Ascending aorta (tissue), 2 donors: Measurements from ENCODE around the gene USP47. TPM values are rescaled to one million over a fixed set of nuclear protein-coding genes. Genes with fewer than 3 reads are reported as not detected.
A peak's percentile ranks its signal among the peaks of the same experiment; 100 is the strongest.

Experiments
- DNase-seq, 2 donors: peaks; one replicate each; pipeline ENCODE4 v3.0.0-alpha.2; 2019; ENCODE audit warnings: low spot score in 2 of 2
- H3K27ac ChIP-seq, 2 donors: fragments of 200-600 bp; sonication (generic); one replicate each; pipeline ENCODE4 v1.5.1; 2016 to 2017; ENCODE audit warnings: mild to moderate bottlenecking in 1 of 2
- H3K27me3 ChIP-seq: fragments of 200-600 bp; sonication (generic); one replicate; pipeline ENCODE4 v1.5.1; 2017
- H3K36me3 ChIP-seq, 2 donors: fragments of 200-600 bp; sonication (generic); one replicate each; pipeline ENCODE4 v1.5.1; 2016
- H3K4me1 ChIP-seq, 2 donors: fragments of 200-600 bp; sonication (generic); one replicate each; pipeline ENCODE4 v1.5.1; 2016 to 2017; ENCODE audit warnings: mild to moderate bottlenecking in 1 of 2
- H3K4me3 ChIP-seq, 2 donors: fragments of 200-600 bp; sonication (generic); one replicate each; pipeline ENCODE4 v1.5.1; 2016 to 2017; ENCODE audit warnings: mild to moderate bottlenecking in 1 of 2
- H3K9me3 ChIP-seq, 2 donors: fragments of 200-600 bp; sonication (generic); one replicate each; pipeline ENCODE4 v1.5.1; 2016
- intact Hi-C: fragments of 100-400 bp; cut with DNase I; formaldehyde crosslinking; loops from one replicate; pipeline ENCODE4 v1.15.1; 2023
- total RNA-seq: library from RNA; depleted of rRNA; stranded (reverse); fragments of >200 nt; gene quantifications from one replicate; pipeline ENCODE4 v1.1.0, GENCODE V29; 2016
- TF ChIP-seq, protein P1 (sequence below), 3 experiments: fragments of 200-600 bp in 2 of 3; fragments of 450-650 bp in 1 of 3; sonication (generic) in 2 of 3; IDR thresholded peaks; one replicate each; pipeline ENCODE4 v1.5.1; 2016 to 2019; ENCODE audit warnings: antibody characterized with exemption in 3 of 3, mild to moderate bottlenecking in 1 of 3, moderate library complexity in 1 of 3

USP47 gene
- total RNA-seq, 1 donor from 2014 or later: 18.2 TPM

DNA sequence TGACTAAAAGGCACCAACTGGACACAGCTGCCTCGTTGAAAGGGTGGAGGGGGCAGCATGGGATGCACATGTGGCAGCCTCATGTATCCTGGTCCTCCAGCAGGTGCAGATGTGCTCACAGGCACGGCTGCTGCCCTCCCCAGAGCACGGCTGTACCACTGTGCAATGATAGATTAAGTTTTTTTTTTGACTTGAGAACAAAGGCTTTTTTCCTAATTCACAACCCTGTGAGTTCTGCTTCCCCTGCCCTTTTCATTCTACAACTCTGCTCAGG is 155.2 kb downstream of the USP47 start:
- Histone ChIP-seq H3K27me3 (no peaks in the 10 kb centered on the region), H3K4me3 (no peak overlapping the region), H3K27ac (peak overlapping the region; percentile 57 to 67), H3K9me3 (no peaks in the 10 kb centered on the region), H3K4me1 (peaks cover 0 to 3% of the 10 kb centered on the region in 2 donors), H3K36me3 (peaks cover 35 to 60% of the 10 kb centered on the region in 2 donors)
- TF ChIP-seq, protein P1, sequence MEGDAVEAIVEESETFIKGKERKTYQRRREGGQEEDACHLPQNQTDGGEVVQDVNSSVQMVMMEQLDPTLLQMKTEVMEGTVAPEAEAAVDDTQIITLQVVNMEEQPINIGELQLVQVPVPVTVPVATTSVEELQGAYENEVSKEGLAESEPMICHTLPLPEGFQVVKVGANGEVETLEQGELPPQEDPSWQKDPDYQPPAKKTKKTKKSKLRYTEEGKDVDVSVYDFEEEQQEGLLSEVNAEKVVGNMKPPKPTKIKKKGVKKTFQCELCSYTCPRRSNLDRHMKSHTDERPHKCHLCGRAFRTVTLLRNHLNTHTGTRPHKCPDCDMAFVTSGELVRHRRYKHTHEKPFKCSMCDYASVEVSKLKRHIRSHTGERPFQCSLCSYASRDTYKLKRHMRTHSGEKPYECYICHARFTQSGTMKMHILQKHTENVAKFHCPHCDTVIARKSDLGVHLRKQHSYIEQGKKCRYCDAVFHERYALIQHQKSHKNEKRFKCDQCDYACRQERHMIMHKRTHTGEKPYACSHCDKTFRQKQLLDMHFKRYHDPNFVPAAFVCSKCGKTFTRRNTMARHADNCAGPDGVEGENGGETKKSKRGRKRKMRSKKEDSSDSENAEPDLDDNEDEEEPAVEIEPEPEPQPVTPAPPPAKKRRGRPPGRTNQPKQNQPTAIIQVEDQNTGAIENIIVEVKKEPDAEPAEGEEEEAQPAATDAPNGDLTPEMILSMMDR (IDR thresholded peaks at IDR 0.05): no peak
- DNase-seq: peak in 1 of 2 donors; percentile 30
- intact Hi-C loops: loop anchor here (2.0 kb wide), 1 partner anchor 32 kb away; no protein-coding TSS in a partner anchor

DNA sequence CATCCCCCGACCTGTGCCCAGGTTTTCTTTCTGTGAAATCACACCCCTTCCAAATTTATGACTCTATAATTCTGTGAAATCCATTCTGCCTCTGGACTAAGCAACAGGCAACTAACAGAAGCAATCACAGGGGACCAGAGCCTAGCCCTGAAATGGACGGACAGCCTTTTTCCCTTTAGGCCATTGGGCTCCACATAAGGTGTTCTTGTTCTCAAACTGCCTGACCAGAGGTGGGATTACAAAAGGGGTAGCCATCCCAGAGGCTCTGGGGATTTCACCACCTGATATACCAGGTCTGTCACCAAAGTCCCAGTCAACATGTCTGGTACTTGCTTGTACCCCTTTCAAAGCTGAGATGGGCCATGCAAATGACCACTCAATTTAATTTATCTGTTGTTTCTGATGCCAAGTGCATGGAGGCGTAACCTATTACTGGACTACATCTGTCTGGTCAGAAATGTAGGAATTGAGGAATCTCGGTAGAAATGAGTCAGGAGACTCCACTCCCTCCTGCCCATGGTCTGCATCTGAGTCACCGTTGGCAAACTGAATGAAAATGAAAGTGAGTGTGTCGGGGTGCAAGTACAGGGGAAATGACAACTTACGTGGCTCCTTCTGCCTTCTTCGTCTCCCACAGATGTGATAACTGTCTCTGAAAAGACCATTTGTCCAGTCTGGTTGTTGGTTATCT is 156.5 kb downstream of the USP47 start:
- Histone ChIP-seq H3K27ac (peak overlapping the region; percentile 57 to 67), H3K27me3 (no peaks in the 10 kb centered on the region), H3K9me3 (no peaks in the 10 kb centered on the region), H3K36me3 (peaks cover 35 to 68% of the 10 kb centered on the region in 2 donors), H3K4me3 (peak overlapping the region in 1 of 2 donors; percentile 29), H3K4me1 (peaks cover 0 to 3% of the 10 kb centered on the region in 2 donors)
- TF ChIP-seq, protein P1 (IDR thresholded peaks at IDR 0.05): no peak
- peak in 1 of 2 donors; percentile 65 for DNase-seq
- intact Hi-C loops: no loop called here

DNA sequence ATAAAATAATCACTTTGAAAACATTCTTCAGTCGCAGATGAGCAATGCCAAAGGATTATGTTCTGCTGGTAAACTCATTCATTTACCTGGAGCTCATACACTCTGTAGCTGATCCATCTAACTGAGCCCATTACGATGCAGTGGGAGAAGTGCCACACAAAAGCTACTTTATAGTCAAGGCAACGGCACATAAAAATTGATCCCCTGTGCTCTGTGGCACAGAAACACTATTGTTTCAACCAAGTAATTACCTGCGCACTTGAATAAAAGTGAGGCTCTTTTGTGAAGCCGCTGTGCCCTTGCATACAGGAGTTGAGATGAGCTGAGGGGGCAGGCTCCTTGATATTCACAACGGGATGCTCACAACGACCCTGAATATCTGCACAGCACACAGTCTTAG is 159.4 kb downstream of the USP47 start:
- no peak overlapping the region for H3K4me3 ChIP-seq
- no peak overlapping the region for H3K27ac ChIP-seq
- peaks cover 0 to 15% of the 10 kb centered on the region in 2 donors for H3K4me1 ChIP-seq
- no peak for DNase-seq
- TF ChIP-seq, protein P1 (IDR thresholded peaks at IDR 0.05): no peak
- H3K27me3 ChIP-seq: no peaks in the 10 kb centered on the region
- H3K9me3 ChIP-seq: no peaks in the 10 kb centered on the region
- intact Hi-C loops: no loop called here
- peaks cover 27 to 48% of the 10 kb centered on the region in 2 donors for H3K36me3 ChIP-seq

DNA sequence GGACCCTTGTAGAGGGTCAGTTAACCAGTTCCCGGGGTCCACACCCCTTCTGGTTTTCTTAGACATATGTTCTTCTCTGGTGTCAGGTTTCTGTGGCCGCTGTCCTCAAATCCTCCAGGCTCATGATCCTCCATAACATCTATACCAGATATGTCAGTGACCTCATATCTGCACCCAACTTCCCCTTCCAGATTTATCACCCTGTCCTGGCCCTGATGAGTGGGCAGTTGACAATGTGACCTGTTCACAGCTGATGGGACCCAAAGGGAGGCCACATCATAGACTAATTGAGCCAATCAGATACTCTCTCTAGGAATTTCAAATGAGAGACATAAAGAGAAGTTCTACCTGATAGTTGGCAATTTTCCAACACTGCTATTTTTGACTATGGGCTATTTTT is 161.6 kb downstream of the USP47 start:
- H3K4me3 ChIP-seq: no peak overlapping the region
- intact Hi-C loops: no loop called here
- peaks cover 3 to 31% of the 10 kb centered on the region in 2 donors for H3K4me1 ChIP-seq
- TF ChIP-seq, protein P1 (IDR thresholded peaks at IDR 0.05): no peak
- no peaks in the 10 kb centered on the region for H3K9me3 ChIP-seq
- no peaks in the 10 kb centered on the region for H3K27me3 ChIP-seq
- peak overlapping the region; percentile 43 to 88 for H3K27ac ChIP-seq
- peaks cover 8 to 26% of the 10 kb centered on the region in 2 donors for H3K36me3 ChIP-seq
- no peak for DNase-seq

DNA sequence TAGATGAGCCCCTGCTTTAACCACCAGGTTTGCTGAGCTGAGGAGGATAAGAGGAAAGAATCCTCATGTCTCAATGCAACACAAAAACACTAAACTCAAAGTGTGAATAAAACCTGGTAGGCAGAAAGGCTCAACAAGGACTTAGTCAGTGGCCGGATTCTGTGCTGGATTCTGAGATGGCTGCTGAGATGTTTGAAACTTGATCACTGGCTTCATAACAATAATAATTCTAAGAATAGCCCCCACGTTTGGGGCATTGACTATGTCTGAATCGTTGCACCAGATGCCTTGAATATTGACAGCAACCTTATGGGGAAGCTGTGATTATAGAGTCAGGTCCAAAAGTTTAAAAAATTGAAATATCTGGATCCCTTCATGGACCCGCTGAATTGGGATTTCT is 162.0 kb downstream of the USP47 start:
- no peaks in the 10 kb centered on the region for H3K27me3 ChIP-seq
- peaks cover 3 to 30% of the 10 kb centered on the region in 2 donors for H3K4me1 ChIP-seq
- no peaks in the 10 kb centered on the region for H3K9me3 ChIP-seq
- TF ChIP-seq, protein P1 (IDR thresholded peaks at IDR 0.05): no peak
- H3K4me3 ChIP-seq: no peak overlapping the region
- intact Hi-C loops: no loop called here
- H3K36me3 ChIP-seq: peaks cover 8 to 23% of the 10 kb centered on the region in 2 donors
- DNase-seq: no peak
- peak overlapping the region; percentile 43 to 88 for H3K27ac ChIP-seq
